ENCODE results near the gene AUTS2.

Gene AUTS2

DNA sequence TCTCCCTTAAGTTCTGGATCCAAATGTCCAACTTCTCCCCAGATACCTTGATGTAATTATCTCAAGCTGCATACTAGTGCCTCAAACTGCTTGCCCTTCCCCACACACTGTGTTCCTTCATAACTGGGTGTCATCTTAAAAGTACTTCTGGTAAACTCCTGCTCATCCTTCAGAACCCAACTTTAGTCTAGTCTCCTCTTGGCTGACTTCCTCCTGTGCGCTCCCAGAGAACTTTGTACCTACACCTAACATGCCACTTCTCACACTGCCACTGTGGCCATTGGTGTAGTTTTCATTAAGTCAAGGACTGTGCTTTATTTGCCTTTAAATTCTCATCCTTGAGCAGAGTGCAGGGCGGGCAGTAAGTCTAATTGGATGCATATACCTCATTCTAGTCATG lies 958.5 kb downstream of the AUTS2 start:
- no peak for DNase-seq (ENCODE audit: low spot score)

DNA sequence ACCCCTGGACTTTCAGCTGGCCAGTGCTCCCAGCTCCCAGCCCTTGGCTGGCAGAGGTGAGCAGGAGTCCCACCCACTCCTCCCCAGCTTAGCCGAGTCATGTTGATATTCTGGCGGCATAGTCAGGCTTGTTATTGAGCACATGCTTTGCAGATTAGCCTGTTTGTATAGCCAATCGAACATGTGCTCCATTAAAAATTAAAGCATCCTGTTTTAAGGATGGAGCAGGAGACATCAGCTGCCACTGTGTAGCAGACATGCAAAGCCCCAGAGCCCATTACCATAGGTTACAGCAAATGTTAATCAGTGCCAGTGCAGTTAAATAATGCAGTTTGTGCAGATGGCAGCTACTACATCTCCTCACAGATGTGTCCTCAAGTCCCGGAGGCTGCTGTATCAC lies 959.1 kb downstream of the AUTS2 start:
- DNase-seq (ENCODE audit: low spot score): no peak

DNA sequence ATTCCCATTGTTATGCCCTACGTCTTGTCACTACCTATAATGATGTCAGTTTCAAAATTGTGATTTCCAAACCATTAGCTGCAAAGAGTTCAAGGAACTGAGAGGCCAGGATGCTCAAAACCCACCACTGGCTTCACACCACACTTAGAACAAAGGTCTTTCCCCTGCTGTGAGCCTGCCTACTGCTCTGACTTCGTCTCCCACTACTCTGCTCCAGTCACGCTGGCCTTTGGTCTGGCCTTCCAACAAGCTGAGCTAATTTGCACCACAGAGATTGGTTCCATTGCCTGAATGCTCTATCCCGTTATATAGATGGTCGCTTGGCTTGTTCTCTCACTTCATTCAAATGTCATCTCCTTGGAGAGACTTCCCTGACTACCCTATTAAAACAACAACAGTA lies 961.5 kb downstream of the AUTS2 start:
- DNase-seq (ENCODE audit: low spot score): no peak

DNA sequence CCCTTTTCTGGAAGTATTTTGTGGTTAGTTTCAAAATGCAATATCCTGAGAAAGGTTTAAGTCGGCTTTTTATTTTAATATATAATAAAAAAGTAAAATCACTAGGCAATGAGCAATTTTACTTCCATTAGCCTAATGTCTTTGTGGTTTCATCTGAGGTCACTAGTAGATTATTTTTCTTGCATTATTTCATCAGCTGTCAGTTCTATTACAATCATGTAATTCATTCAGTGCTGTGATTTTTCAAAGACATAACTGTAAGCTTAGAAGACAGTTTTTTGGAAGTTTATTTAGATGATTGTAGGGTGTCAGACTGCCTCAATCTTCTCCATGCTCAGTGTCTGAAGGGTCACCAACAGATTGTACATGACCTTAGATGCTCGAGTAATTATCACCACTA lies 965.7 kb downstream of the AUTS2 start:
- DNase-seq (ENCODE audit: low spot score): no peak

DNA sequence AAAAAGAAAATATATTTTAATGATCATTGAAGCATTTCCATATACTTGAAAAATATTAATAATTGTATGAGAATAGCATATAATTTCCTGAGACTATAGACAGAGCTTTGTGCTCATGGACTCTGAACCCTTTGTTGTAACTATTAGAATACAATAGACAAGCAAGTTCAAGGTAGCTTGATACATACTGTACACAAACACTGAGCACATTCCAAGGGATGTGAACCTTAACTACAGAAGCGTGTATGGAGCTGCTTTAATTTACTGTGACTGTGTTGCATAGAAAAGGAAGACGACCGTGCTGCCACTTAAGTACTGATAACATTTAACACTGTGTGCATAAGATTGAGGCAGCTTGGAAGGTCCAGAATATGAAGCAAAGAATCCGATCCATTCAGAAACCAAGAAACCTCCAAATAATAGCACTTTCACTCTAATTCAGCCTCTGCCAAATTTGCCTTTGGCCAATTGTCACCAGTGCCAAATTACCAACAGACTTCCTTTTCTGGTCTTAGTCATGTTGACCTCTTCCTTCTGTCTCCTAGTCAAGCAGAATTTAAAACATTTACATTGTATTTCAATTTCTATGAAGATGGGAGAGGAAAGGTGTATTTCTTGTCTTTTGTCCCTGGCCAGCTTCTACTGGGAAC lies 967.6 kb downstream of the AUTS2 start:
- no peak for DNase-seq (ENCODE audit: low spot score)

DNA sequence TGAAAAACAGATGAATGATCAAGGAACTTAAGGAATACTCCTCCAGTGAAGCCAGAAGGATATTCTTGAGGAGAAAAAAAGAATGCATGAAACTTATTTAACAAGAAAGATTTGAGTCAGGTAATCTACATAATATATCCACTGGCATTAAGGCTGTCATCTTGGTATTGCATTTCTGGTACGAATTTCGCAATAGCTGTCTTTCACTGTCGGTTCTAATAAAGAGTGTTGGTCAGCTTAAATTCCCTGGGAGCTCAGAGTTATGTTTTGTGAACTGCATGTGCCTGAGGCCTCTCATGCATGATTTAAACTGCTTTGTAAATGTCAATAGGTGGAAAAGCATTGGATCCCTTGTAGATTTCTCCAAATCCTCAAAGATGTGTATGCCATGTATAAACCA lies 968.4 kb downstream of the AUTS2 start:
- no peak for DNase-seq (ENCODE audit: low spot score)

DNA sequence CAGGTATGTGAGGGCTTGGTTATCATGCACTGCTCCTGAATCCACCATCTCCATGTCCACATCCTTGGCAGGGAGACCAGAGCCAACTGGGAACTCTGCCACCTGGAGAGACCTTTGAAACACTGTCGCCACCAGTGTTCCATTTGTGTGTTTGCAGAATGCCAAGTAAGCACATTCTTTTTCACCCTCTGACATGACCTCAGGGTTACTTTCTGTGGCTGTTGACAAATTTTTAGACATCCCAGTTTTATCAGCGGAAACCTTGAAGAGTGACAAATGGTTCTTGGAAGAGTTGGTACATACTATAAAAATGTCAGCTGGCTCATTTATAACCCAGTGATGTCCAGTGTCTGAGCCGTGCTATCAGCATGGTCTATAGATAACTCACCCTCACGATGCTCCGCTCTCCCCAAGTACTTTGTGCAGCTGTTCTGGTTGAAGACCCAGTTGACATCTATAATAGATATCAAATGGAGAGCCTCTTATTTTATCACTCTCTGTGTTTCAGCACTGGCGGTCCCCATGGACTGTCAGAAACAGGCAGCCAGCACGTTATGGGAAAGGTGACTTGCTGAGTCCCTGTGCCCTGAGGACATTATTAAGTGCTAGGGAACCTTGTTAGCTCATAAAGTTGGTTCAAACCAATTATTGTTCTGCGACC lies 970.5 kb downstream of the AUTS2 start:
- DNase-seq (ENCODE audit: low spot score): no peak

DNA sequence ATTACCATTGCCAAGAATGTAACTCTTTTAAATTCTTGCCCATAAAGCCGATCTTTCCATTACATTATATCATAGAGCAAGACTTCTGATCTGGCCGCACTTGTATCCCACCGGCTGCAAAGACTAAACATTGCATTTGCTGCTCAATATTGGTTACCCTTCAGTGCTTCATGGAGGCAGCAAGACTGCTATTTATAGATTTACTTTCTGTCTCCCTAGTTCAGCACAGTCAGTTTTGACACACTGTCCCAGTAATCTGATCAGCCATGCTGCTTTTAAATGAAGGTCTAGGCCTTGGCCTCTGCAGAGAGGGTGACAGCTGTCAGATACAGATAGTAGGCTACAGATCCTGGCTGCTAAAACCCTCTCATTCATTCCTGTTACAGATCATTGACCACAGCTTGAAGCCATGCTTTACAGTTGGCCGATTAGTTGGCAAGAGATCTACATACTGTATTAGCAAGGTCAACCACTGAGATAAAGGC lies 971.1 kb downstream of the AUTS2 start:
- DNase-seq (ENCODE audit: low spot score): no peak

DNA sequence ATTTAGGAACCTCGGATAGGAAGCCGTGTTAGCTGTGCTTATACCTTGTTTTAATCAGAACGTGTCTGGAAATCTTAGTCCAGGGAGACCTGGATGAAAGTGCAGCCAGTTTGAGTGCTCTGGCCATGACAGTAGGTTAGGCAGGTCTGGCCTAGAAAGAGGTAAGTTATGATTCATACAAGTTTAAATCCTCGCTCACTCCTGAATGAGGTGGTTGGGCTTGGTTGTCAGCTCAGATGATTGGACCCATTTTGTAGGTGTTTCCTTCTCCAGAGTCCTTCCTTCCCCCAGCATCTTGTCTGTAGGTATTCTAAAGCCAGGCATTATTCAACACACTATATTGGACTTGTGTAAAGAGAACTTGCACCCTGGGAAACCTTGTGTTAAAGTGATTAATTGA lies 971.8 kb downstream of the AUTS2 start:
- DNase-seq (ENCODE audit: low spot score): no peak

DNA sequence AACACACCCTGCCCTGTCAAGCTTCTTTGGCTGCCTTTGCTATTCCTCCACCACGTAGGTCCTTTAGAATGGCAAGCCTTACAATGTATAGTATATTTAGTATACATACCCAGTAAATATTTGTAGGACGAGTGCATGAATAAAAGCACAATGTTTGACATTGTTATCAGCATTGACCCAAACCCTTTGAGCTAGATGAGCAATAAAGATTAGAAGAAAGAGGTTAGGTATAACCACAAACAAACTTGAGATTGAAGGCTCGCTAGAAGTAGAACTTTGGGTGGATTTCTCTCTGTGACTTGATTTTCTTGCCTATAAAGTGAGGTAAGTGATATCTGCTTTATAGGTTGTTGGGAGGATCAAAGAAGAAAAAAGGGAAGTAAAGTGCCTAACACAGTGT lies 972.7 kb downstream of the AUTS2 start:
- no peak for DNase-seq (ENCODE audit: low spot score)

DNA sequence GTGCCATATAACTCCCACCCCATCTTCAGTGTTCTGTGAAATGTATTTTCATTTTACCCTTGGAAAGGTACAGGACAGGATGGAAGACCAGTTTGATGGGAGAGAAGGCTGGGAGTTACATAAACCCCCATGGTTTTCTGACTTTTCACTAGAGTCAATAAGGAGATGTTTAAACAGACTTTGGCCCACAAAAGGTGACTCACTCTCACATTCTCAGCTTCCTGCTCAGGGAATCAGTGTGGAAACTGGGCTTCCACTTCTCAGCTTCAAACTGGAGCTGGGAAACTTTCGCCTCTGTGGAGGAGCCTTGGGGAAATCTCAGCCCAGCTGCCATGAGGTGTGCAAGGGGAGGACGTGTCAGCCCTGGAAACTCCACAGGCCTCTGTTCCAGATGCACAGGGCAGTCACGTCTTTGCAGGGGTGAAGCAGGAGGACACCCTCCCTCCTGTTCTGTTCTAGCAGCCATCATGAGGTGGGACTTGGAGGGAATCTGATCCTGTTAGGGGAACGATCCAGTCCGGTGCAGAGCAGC lies 973.2 kb downstream of the AUTS2 start:
- DNase-seq (ENCODE audit: low spot score): no peak

DNA sequence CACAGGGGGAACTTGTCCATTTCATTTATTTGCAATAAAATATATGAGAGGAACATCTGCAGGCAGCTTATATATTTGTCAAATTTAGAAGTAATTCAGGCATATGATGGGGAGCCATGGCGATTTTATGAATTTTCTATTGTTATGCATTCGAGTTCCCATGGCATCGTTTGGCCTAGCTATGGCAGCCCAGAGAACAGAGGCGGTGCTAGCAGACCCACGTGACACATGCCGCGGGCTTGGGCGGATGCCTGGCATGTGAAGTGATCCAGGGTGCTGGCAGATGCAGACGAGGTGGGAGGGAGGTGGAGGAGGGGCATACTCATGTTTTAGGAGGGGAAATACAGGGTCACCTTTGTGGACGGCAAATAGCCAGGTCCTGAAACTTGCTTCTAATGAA lies 973.7 kb downstream of the AUTS2 start:
- DNase-seq (ENCODE audit: low spot score): no peak

DNA sequence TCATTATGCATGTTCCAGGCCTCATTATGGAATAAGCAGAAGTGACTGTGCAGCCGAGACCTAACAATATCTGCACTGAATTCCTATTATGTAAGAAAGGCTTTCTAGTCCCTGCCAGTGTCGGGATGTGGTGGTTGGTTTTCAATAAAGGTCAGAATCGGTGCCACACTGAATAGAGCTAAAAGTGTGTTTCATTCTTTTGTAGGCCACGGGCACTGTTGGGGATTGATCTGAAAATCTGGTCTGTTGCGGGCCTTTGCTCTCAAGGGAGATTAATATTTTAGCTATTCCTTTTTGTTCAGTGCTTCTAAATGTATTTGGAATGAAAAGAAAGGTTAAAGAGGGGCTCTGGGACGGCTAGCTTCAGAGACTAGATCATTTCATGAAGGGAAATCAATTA lies 974.3 kb downstream of the AUTS2 start:
- DNase-seq (ENCODE audit: low spot score): no peak

DNA sequence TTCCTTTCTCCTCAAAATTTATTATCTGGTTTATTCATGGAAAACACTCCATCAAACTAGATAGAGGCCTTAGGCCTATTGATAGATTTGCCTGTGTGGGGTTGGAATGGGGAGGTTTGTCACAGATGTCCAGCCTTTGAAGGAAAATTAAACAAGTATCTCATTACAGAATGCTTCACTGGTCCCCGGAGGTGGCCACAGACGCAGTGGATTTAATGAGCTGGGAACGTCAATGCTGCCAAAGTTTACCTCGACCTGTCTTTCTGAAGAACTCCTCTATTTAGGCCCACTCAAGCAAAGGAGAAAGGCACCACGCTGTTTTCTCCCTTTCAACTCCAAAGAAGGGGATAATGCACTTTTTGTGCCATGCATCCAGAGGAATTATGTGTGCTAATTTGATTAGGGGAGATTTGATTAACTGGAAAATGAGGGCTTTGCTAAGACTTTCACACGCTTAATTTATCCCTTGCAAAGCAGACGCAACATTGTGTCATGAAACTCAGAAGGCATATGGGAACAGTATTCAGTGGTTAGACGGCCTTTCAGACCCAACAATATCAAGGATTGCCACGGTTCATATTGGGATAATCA lies 974.9 kb downstream of the AUTS2 start:
- no peak for DNase-seq (ENCODE audit: low spot score)

DNA sequence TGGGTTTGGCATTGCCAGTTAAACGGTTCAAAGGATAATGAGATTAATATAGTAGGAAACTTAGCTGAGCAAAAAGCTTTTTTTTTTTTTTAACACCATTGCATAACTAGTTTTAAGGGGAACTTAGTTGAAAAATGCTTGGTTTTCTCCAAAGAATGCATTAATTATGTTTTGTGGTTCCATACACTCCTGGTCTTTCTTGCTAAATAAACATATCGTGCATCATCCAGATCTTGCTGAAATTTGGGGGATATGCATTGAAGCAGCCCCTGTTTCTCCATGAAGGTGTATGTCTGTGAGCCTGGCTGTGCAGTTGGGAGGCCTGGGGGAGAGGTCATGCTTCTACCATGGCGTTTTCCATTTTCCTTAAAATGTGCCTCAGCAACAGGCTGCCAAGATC lies 975.4 kb downstream of the AUTS2 start:
- DNase-seq (ENCODE audit: low spot score): no peak

DNA sequence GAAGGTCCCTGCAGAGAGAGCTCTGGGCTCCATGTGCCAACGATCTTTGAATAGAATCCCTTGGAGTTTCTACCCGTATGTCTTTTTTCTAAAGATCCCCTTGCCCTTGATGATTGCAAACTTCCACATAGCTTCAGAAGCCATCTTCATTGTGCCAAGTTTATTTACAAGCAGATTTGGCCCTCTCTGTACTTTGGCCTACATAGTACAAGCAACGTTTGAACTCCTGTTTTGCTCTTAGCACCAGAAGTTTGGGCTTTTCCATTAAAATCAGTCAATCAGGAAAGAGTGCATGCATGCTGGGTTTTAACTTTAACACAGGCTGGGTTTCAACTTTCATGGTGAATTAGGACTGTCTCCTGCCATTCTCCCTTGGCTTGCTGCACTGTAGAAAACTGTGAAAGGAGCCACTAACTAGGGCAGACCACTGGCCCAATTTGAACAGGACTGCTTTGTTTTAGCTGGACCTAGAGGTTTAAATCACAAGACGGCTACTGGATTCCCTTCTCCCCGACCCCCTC lies 976.1 kb downstream of the AUTS2 start:
- DNase-seq (ENCODE audit: low spot score): no peak

DNA sequence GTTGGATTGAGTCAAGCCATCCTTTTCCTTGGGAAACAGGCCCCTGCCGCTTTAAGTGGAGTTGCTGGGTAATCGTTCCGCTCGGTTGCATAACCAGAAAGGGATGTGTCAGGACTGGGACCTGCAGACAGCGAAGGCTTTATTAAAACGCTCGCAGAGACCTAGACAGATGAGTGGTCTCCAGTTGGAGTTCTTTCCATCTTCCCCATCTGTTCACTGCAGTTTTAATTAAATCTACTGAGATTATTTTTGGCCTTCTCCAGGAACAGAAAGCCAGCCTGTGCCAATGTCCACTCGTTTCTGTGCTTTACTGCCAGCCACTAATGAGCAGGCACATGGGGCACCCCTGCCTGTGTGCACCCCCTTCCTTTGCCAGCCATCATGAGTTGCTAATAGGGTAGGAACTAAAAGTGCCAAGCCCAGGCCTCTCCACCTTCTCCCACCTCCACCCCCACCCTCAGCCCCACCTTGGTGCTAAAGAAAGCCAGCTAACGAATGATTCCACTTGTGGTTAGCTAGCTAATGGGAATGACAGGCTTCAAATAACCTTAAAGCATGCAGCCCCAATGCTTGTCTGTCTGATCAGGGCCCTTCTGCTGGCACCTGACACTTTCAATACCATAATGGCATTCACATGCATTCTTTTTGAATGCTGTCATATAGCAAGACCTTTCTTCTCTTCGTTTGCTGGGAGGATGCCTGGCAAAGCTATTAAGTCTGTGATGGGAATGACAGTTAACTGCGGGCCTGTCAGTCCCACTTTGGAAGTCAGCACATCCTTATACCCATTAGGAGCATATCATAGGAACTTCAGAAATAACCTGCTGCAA lies 976.9 kb downstream of the AUTS2 start:
- no peak for DNase-seq (ENCODE audit: low spot score)

DNA sequence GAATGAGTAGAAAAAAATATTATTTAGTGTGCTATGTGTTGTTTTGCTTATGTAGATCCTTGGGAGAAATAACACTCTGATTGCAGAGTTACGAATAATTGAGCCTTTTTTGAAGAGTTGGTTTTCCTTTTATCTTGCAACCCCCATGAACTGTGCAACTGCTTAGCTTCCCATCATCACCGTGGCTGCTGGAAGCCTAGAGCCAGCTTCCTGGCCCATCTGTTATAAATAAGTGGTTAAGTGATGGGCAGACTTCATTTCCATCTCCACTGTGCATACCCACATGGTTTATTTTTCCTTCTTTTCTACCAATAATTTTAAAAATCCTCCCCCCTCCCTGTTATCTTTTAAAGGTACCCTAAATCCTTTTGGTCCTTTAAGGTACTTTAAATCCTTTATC lies 978.8 kb downstream of the AUTS2 start:
- no peak for DNase-seq (ENCODE audit: low spot score)

DNA sequence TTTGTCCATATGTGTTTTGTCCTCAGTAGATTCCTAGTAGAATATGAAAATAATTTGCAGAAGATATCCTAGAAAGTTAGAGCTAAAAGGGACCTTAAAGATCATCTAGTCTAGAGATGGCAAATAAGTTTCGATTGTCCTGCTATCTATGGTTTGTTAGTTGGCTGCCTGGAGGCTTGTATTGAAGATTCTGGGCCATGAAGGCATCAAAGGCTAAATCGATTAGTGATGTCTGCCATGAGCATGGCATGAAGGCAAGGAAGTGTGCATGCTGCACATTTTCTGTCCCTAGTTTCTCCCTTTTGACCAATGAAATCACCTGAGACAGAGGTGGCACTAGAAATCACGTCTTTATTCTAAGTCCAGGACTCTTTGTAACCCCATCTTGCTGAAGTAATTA lies 979.9 kb downstream of the AUTS2 start:
- DNase-seq (ENCODE audit: low spot score): no peak

DNA sequence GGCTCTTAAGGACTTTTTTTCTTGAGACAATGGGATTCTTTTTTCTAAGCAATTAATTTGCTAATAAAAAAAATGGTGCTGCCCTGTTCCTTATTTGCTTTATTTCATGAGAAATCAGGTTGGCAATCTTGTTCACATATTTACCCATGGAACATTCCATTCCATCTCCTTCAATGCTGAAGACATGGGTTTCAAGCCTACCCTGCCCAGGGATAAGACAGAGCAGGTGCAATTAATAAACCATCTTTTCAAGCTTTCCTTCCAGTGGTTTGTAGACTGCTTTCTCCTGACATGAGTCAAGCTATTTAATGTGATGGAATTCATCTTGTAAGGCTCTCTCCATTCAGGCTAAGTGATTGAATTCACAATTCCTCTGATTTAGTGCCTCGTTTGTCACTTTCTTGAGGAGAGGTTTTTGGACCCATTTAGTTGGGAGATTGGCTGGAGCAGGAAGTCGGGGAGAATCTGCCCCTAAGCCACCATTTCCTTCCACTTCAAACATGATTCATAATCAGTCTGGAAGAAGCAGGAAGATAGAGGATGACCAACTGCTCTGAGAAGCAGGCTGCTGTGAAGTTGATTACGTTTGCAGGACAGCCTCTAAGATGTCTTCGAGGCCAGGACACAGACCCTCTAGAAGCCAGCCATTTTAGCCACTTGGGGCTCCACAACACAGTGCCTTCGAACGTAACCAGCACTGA lies 981.3 kb downstream of the AUTS2 start:
- DNase-seq (ENCODE audit: low spot score): no peak

DNA sequence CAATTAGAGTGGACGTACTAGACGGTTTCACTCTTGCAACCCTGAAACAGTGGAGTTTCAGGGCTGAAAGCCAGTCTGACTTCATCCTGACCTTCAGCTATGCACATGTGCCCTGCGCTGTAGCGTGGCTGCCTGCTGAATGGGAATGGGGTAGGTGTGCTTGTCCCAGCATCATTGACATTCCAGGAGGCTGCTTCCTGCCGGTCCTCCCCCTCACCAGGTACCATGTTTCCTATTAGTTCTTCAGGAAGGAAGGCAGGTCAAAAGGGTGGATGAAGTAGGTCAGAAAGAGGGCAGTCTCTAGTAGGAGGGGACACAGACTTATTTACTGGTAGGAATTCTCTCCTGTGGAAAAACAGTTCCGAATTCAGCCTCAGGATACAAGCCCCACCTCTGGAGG lies 981.9 kb downstream of the AUTS2 start:
- no peak for DNase-seq (ENCODE audit: low spot score)
